HG03575 (cell line): ENCODE data around the gene BMP7.
"Not testable (repeated sequence)": the region's sequence is repeated elsewhere in the genome, so short reads cannot be mapped to it uniquely, and the experiment has no call there.

Experiments
- ATAC-seq: cut with Tn5 transposase; IDR thresholded peaks from one replicate; pipeline ENCODE4 v1.9.1; 2021; ENCODE audit not compliant: unreplicated experiment, insufficient number of reproducible peaks, low FRiP score; ENCODE audit errors: extremely low read depth

The BMP7 gene

GRCh38 chr20:57165427-57166004 is 100.9 kb downstream of the BMP7 start:
- no peak for ATAC-seq

- no peak for ATAC-seq
These were observed 101.6 kb downstream of the BMP7 start for GRCh38 chr20:57164872-57165271.

GRCh38 chr20:57163041-57163440 is 103.4 kb downstream of the BMP7 start:
- no peak for ATAC-seq

GRCh38 chr20:57162362-57162652 is 104.1 kb downstream of the BMP7 start:
- ATAC-seq = no peak

- ATAC-seq = no peak
These were observed 104.7 kb downstream of the BMP7 start for GRCh38 chr20:57161478-57162361.

- ATAC-seq = no peak
These were observed 105.5 kb downstream of the BMP7 start for GRCh38 chr20:57160985-57161384.

GRCh38 chr20:57159945-57160610 is 106.4 kb downstream of the BMP7 start:
- no peak for ATAC-seq

GRCh38 chr20:57159193-57159851 is 107.1 kb downstream of the BMP7 start:
- ATAC-seq = no peak

GRCh38 chr20:57158474-57158873 is 108.0 kb downstream of the BMP7 start:
- no peak for ATAC-seq

- ATAC-seq = not testable (repeated sequence)
These were observed 108.7 kb downstream of the BMP7 start for GRCh38 chr20:57157787-57158186.

GRCh38 chr20:57157106-57157691 is 109.2 kb downstream of the BMP7 start:
- ATAC-seq = no peak

GRCh38 chr20:57156011-57156729 is 110.3 kb downstream of the BMP7 start:
- no peak for ATAC-seq

- ATAC-seq = no peak
These were observed 111.0 kb downstream of the BMP7 start for GRCh38 chr20:57155415-57155814.

- ATAC-seq = no peak
These were observed 113.1 kb downstream of the BMP7 start for GRCh38 chr20:57153238-57153905.

GRCh38 chr20:57152557-57152956 is 113.9 kb downstream of the BMP7 start:
- ATAC-seq = no peak

GRCh38 chr20:57150559-57150958 is 115.9 kb downstream of the BMP7 start:
- ATAC-seq = no peak

- no peak for ATAC-seq
These were observed 118.2 kb downstream of the BMP7 start for GRCh38 chr20:57148263-57148662.

- no peak for ATAC-seq
These were observed 119.3 kb downstream of the BMP7 start for GRCh38 chr20:57147185-57147584.
